ENCODE measurements around the gene SRSF2.
A peak's percentile ranks its signal among the peaks of the same experiment; 100 is the strongest.
"Not testable (repeated sequence)": the region's sequence is repeated elsewhere in the genome, so short reads cannot be mapped to it uniquely, and the experiment has no call there.

Gene SRSF2

GRCh38 chr17:76720211-76720610 is 16.9 kb downstream of the SRSF2 start:
- no peak for DNase-seq

- no peak for DNase-seq
These were observed 18.6 kb downstream of the SRSF2 start for GRCh38 chr17:76718516-76718915.

- no peak for DNase-seq
These were observed 20.3 kb downstream of the SRSF2 start for GRCh38 chr17:76716839-76717215.

GRCh38 chr17:76716146-76716838 is 20.8 kb downstream of the SRSF2 start:
- peak; percentile 15 for DNase-seq

- DNase-seq: no peak
These were observed 21.7 kb downstream of the SRSF2 start for GRCh38 chr17:76715496-76715830.

GRCh38 chr17:76714822-76715495 is 22.2 kb downstream of the SRSF2 start:
- DNase-seq: peak; percentile 62

GRCh38 chr17:76714336-76714735 is 22.8 kb downstream of the SRSF2 start:
- DNase-seq: no peak

- DNase-seq: no peak
These were observed 23.4 kb downstream of the SRSF2 start for GRCh38 chr17:76713765-76714164.

- DNase-seq: not testable (repeated sequence)
These were observed 24.8 kb downstream of the SRSF2 start for GRCh38 chr17:76712321-76712720.

GRCh38 chr17:76710863-76711611 is 26.1 kb downstream of the SRSF2 start, which contains the start of gene MXRA7:
Gene MXRA7 (minus strand): TSS chr17:76710965. CDS start chr17:76710946, 19 bp downstream.
- DNase-seq: peak; percentile 53

GRCh38 chr17:76709951-76710862 is 26.9 kb downstream of the SRSF2 start:
- not testable (repeated sequence) for DNase-seq

GRCh38 chr17:76709077-76709950 is 27.8 kb downstream of the SRSF2 start:
- no peak for DNase-seq

- no peak for DNase-seq
These were observed 28.9 kb downstream of the SRSF2 start for GRCh38 chr17:76707985-76708807.

GRCh38 chr17:76706817-76707216 is 30.3 kb downstream of the SRSF2 start:
- no peak for DNase-seq

GRCh38 chr17:76704805-76705204 is 32.3 kb downstream of the SRSF2 start:
- DNase-seq: no peak

GRCh38 chr17:76702941-76703637 is 34.0 kb downstream of the SRSF2 start:
- no peak for DNase-seq

GRCh38 chr17:76702076-76702475 is 35.1 kb downstream of the SRSF2 start:
- DNase-seq: no peak

GRCh38 chr17:76701471-76701967 is 35.6 kb downstream of the SRSF2 start:
- no peak for DNase-seq

- no peak for DNase-seq
These were observed 36.3 kb downstream of the SRSF2 start for GRCh38 chr17:76700617-76701470.

Measured in stimulated activated naive CD4-positive, alpha-beta T cell treated with Interleukin-2 at 50 U/mL for 16 hours (primary cell).